ENCODE results near the gene STK32C. TPM values are rescaled to one million over a fixed set of nuclear protein-coding genes. Genes with fewer than 3 reads are reported as not detected.

The STK32C gene
- total RNA-seq, 1 donor from 2014 or later, result 2.5 TPM

GRCh38 chr10:132326344-132326889 is 18.7 kb upstream of the STK32C start:
- TF ChIP-seq EZH2phosphoT487 (IDR thresholded peaks at IDR 0.05), result no peak
- TF ChIP-seq CTCF (IDR thresholded peaks at IDR 0.05), result no peak
- no peak for TF ChIP-seq EZH2 (IDR thresholded peaks at IDR 0.05)
- peaks cover 9% of the 10 kb centered on the region for H3K9me3 Mint-ChIP-seq
- no peak for DNase-seq (ENCODE audit: low spot score)
- Histone ChIP-seq H3K27ac (no peak overlapping the region), H3K36me3 (no peaks in the 10 kb centered on the region), H3K9me3 (ENCODE audit: low read depth) (no peaks in the 10 kb centered on the region), H2AFZ (replicated peaks) (no peak overlapping the region), H4K20me1 (ENCODE audit: low read depth) (peaks cover 23% of the 10 kb centered on the region), H3F3A (ENCODE audit: low read depth) (no peaks in the 10 kb centered on the region), H3K4me3 (no peak overlapping the region), H3K27me3 (no peaks in the 10 kb centered on the region), H3K9ac (no peak overlapping the region), H3K79me2 (ENCODE audit: low read depth) (peaks cover 44% of the 10 kb centered on the region), H3K4me1 (peaks cover 15% of the 10 kb centered on the region), H3K4me2 (no peak overlapping the region)
- no peak overlapping the region for H3K27ac Mint-ChIP-seq
- H3K27me3 Mint-ChIP-seq (ENCODE audit: insufficient read depth, low read depth), result peaks cover 5% of the 10 kb centered on the region
- peaks cover 52% of the 10 kb centered on the region for H3K36me3 Mint-ChIP-seq
- no peak overlapping the region for H3K4me3 Mint-ChIP-seq
- H3K4me1 Mint-ChIP-seq, result peaks cover 21% of the 10 kb centered on the region

- peaks cover 39% of the 10 kb centered on the region for H3K36me3 Mint-ChIP-seq
- no peaks in the 10 kb centered on the region for H3K4me1 ChIP-seq
- no peak overlapping the region for H3K4me3 Mint-ChIP-seq
- peaks cover 10% of the 10 kb centered on the region for H3K4me1 Mint-ChIP-seq
- no peak overlapping the region for H3K4me2 ChIP-seq
- peaks cover 7% of the 10 kb centered on the region for H3K27me3 Mint-ChIP-seq (ENCODE audit: insufficient read depth, low read depth)
- no peaks in the 10 kb centered on the region for H3K36me3 ChIP-seq
- peaks cover 22% of the 10 kb centered on the region for H3K79me2 ChIP-seq (ENCODE audit: low read depth)
- H3K27me3 ChIP-seq, result no peaks in the 10 kb centered on the region
- no peak overlapping the region for H2AFZ ChIP-seq (replicated peaks)
- no peaks in the 10 kb centered on the region for H3K9me3 ChIP-seq (ENCODE audit: low read depth)
- no peak for DNase-seq (ENCODE audit: low spot score)
- H3K4me3 ChIP-seq, result no peak overlapping the region
- H3K27ac ChIP-seq, result no peak overlapping the region
- peaks cover 9% of the 10 kb centered on the region for H3K9me3 Mint-ChIP-seq
- H3K27ac Mint-ChIP-seq, result no peak overlapping the region
- TF ChIP-seq EZH2 (IDR thresholded peaks at IDR 0.05) (no peak), EZH2phosphoT487 (IDR thresholded peaks at IDR 0.05) (no peak), CTCF (IDR thresholded peaks at IDR 0.05) (no peak)
- no peaks in the 10 kb centered on the region for H3F3A ChIP-seq (ENCODE audit: low read depth)
- H4K20me1 ChIP-seq (ENCODE audit: low read depth), result peaks cover 9% of the 10 kb centered on the region
- H3K9ac ChIP-seq, result no peak overlapping the region
These were observed 16.4 kb upstream of the STK32C start for GRCh38 chr10:132324186-132324585.

GRCh38 chr10:132322586-132323048 is 14.9 kb upstream of the STK32C start:
- H3K4me2 ChIP-seq, result no peak overlapping the region
- peaks cover 26% of the 10 kb centered on the region for H3K36me3 Mint-ChIP-seq
- peaks cover 6% of the 10 kb centered on the region for H3K27me3 Mint-ChIP-seq (ENCODE audit: insufficient read depth, low read depth)
- no peaks in the 10 kb centered on the region for H3F3A ChIP-seq (ENCODE audit: low read depth)
- peaks cover 9% of the 10 kb centered on the region for H3K9me3 Mint-ChIP-seq
- no peak overlapping the region for H3K27ac ChIP-seq
- H3K9me3 ChIP-seq (ENCODE audit: low read depth), result no peaks in the 10 kb centered on the region
- H3K4me1 ChIP-seq, result no peaks in the 10 kb centered on the region
- no peaks in the 10 kb centered on the region for H3K36me3 ChIP-seq
- H3K4me1 Mint-ChIP-seq, result peaks cover 7% of the 10 kb centered on the region
- no peak for DNase-seq (ENCODE audit: low spot score)
- peaks cover 6% of the 10 kb centered on the region for H3K79me2 ChIP-seq (ENCODE audit: low read depth)
- no peak overlapping the region for H3K27ac Mint-ChIP-seq
- no peaks in the 10 kb centered on the region for H4K20me1 ChIP-seq (ENCODE audit: low read depth)
- no peak overlapping the region for H3K4me3 ChIP-seq
- no peak overlapping the region for H2AFZ ChIP-seq (replicated peaks)
- H3K27me3 ChIP-seq, result no peaks in the 10 kb centered on the region
- TF ChIP-seq EZH2phosphoT487 (IDR thresholded peaks at IDR 0.05) (no peak), CTCF (IDR thresholded peaks at IDR 0.05) (no peak), EZH2 (IDR thresholded peaks at IDR 0.05) (no peak)
- H3K9ac ChIP-seq, result no peak overlapping the region
- H3K4me3 Mint-ChIP-seq, result no peak overlapping the region

Data from neural progenitor cell (in vitro differentiated cells).